ENCODE results near the gene LRRN3.

LRRN3 gene

DNA sequence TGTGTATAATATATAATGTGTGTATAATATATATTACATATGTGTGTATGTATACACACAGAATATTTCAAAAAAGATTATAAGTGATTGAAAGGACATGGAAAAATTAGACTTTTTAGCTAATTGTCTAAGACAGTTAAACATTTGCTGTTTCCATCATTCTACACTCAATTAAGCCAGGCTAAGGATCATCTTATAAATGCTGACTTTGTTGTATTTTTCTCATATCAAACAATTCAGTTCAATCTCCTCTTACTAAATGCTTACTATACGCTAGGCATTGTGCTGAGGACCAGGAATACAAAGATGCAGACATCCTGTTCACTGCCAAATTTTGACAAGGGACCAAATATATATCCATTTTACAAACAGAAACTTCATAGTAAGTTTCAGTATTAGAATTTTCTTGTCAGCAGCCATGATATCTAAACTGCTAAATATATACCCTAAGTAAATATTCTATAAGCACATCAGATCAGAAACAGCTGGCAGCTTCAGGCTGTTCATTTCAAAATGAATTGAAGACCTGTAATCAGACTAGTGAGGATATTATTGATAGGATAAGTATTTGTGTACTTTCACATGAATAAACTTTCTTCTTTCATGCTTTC lies 10.3 kb upstream of the LRRN3 start:
- H3K4me2 ChIP-seq (ENCODE audit: low read length) = no peak overlapping the region
- peaks cover 34% of the 10 kb centered on the region for H3K4me1 ChIP-seq (ENCODE audit: low read length)
- TF ChIP-seq, protein P1, sequence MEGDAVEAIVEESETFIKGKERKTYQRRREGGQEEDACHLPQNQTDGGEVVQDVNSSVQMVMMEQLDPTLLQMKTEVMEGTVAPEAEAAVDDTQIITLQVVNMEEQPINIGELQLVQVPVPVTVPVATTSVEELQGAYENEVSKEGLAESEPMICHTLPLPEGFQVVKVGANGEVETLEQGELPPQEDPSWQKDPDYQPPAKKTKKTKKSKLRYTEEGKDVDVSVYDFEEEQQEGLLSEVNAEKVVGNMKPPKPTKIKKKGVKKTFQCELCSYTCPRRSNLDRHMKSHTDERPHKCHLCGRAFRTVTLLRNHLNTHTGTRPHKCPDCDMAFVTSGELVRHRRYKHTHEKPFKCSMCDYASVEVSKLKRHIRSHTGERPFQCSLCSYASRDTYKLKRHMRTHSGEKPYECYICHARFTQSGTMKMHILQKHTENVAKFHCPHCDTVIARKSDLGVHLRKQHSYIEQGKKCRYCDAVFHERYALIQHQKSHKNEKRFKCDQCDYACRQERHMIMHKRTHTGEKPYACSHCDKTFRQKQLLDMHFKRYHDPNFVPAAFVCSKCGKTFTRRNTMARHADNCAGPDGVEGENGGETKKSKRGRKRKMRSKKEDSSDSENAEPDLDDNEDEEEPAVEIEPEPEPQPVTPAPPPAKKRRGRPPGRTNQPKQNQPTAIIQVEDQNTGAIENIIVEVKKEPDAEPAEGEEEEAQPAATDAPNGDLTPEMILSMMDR (IDR thresholded peaks at IDR 0.05; ENCODE audit: low read depth, low read length) = no peak
- TF ChIP-seq EZH2phosphoT487 (IDR thresholded peaks at IDR 0.05; ENCODE audit: low read depth) = no peak

GRCh38 chr7:111081546-111082267 lies 9.2 kb upstream of the LRRN3 start:
- H3K9me3 ChIP-seq (ENCODE audit: insufficient read depth, low read length) = no peaks in the 10 kb centered on the region
- no peak overlapping the region for H2AFZ ChIP-seq (ENCODE audit: low read depth, low read length)
- TF ChIP-seq, protein P1 (IDR thresholded peaks at IDR 0.05; ENCODE audit: low read depth, low read length) = no peak
- TF ChIP-seq EZH2phosphoT487 (IDR thresholded peaks at IDR 0.05; ENCODE audit: low read depth) = no peak
- no peaks in the 10 kb centered on the region for H3K79me2 ChIP-seq (ENCODE audit: low read length)
- H3K4me1 ChIP-seq (ENCODE audit: low read length) = peaks cover 34% of the 10 kb centered on the region
- peaks cover 12% of the 10 kb centered on the region; the same call in 1 of the 2 replicates for H4K20me1 ChIP-seq (ENCODE audit: insufficient read depth, low read length)
- no peak overlapping the region for H3K4me3 ChIP-seq (ENCODE audit: low read length)
- H3K36me3 ChIP-seq (replicated peaks; ENCODE audit: low read depth, low read length) = no peaks in the 10 kb centered on the region
- no peak overlapping the region for H3K4me2 ChIP-seq (ENCODE audit: low read length)
- H3K9ac ChIP-seq (ENCODE audit: low read length) = no peak overlapping the region
- no peak overlapping the region for H3K27ac ChIP-seq (ENCODE audit: low read length)
- peaks cover 24% of the 10 kb centered on the region for H3K27me3 ChIP-seq (ENCODE audit: low read depth, low read length)

More for the DNA sequence above, 10.3 kb upstream of the LRRN3 start:
- no peaks in the 10 kb centered on the region for H3K79me2 ChIP-seq (ENCODE audit: low read length)
- H3K27ac ChIP-seq (ENCODE audit: low read length) = no peak overlapping the region
- H3K4me3 ChIP-seq (ENCODE audit: low read length) = no peak overlapping the region
- H3K9ac ChIP-seq (ENCODE audit: low read length) = no peak overlapping the region
- peaks cover 12% of the 10 kb centered on the region; the same call in 1 of the 2 replicates for H4K20me1 ChIP-seq (ENCODE audit: insufficient read depth, low read length)
- no peaks in the 10 kb centered on the region for H3K9me3 ChIP-seq (ENCODE audit: insufficient read depth, low read length)
- no peak overlapping the region for H2AFZ ChIP-seq (ENCODE audit: low read depth, low read length)
- H3K36me3 ChIP-seq (replicated peaks; ENCODE audit: low read depth, low read length) = no peaks in the 10 kb centered on the region
- peaks cover 24% of the 10 kb centered on the region for H3K27me3 ChIP-seq (ENCODE audit: low read depth, low read length)

DNA sequence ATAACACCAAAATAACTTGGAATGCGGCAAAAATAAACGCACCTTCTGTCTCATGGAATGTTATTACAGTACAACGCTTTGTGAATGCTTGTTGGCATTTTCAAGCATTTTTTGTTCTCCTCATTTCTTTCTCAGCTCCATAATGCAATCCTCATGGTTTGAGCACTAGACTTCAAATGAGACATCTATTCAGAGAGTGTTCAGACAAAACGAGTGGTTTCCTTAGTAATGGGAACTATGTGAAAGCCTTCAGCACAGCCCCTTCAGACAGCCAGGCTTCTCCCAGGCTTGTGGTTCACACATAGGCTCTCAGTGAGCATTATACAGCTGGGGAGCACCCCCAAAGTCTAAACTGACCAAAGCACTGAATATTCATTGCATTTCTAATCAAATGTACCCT lies 8.6 kb upstream of the LRRN3 start:
- no peak overlapping the region for H3K4me2 ChIP-seq (ENCODE audit: low read length)
- peaks cover 34% of the 10 kb centered on the region for H3K4me1 ChIP-seq (ENCODE audit: low read length)
- H3K4me3 ChIP-seq (ENCODE audit: low read length) = no peak overlapping the region

DNA sequence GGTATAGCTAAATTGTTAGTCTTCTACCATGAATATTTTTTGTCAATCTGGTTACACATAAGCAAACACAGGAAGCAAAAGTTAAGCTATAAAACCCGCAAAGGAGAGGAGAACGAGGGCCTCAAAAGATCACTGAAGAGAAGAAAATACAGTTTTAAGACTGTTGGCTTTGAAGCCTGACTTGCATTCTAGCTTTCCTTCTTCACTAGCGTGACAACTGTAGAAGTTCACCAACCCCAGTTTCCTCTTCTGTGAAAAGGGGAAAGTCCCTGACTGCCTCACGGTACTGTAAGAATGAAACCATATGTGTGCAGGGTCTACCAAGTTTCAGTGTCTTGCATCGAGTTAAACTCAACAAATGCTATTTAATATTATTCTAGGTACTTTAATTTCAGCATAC lies 7.5 kb upstream of the LRRN3 start:
- H3K4me1 ChIP-seq (ENCODE audit: low read length) = peaks cover 34% of the 10 kb centered on the region
- H3K9me3 ChIP-seq (ENCODE audit: insufficient read depth, low read length) = no peaks in the 10 kb centered on the region
- no peaks in the 10 kb centered on the region for H3K79me2 ChIP-seq (ENCODE audit: low read length)
- H4K20me1 ChIP-seq (ENCODE audit: insufficient read depth, low read length) = peaks cover 12% of the 10 kb centered on the region; the same call in 1 of the 2 replicates
- TF ChIP-seq, protein P1 (IDR thresholded peaks at IDR 0.05; ENCODE audit: low read depth, low read length) = no peak
- TF ChIP-seq EZH2phosphoT487 (IDR thresholded peaks at IDR 0.05; ENCODE audit: low read depth) = no peak
- H3K9ac ChIP-seq (ENCODE audit: low read length) = peak overlapping the region; percentile 5; the same call in 1 of the 2 replicates
- no peak overlapping the region for H2AFZ ChIP-seq (ENCODE audit: low read depth, low read length)
- no peaks in the 10 kb centered on the region for H3K36me3 ChIP-seq (replicated peaks; ENCODE audit: low read depth, low read length)
- peak overlapping the region; percentile 19; the same call in 1 of the 2 replicates for H3K27ac ChIP-seq (ENCODE audit: low read length)
- peaks cover 27% of the 10 kb centered on the region for H3K27me3 ChIP-seq (ENCODE audit: low read depth, low read length)
- peak overlapping the region; percentile 81 for H3K4me2 ChIP-seq (ENCODE audit: low read length)
- H3K4me3 ChIP-seq (ENCODE audit: low read length) = peak overlapping the region; percentile 30

More for the DNA sequence above, 8.6 kb upstream of the LRRN3 start:
- no peak overlapping the region for H2AFZ ChIP-seq (ENCODE audit: low read depth, low read length)
- H3K36me3 ChIP-seq (replicated peaks; ENCODE audit: low read depth, low read length) = no peaks in the 10 kb centered on the region
- H3K79me2 ChIP-seq (ENCODE audit: low read length) = no peaks in the 10 kb centered on the region
- TF ChIP-seq, protein P1 (IDR thresholded peaks at IDR 0.05; ENCODE audit: low read depth, low read length) = no peak
- TF ChIP-seq EZH2phosphoT487 (IDR thresholded peaks at IDR 0.05; ENCODE audit: low read depth) = no peak
- no peak overlapping the region for H3K27ac ChIP-seq (ENCODE audit: low read length)
- no peak overlapping the region for H3K9ac ChIP-seq (ENCODE audit: low read length)
- H3K27me3 ChIP-seq (ENCODE audit: low read depth, low read length) = peaks cover 24% of the 10 kb centered on the region
- no peaks in the 10 kb centered on the region for H3K9me3 ChIP-seq (ENCODE audit: insufficient read depth, low read length)
- H4K20me1 ChIP-seq (ENCODE audit: insufficient read depth, low read length) = peaks cover 12% of the 10 kb centered on the region; the same call in 1 of the 2 replicates
